ENCODE data around the gene RPLP2.

DNA sequence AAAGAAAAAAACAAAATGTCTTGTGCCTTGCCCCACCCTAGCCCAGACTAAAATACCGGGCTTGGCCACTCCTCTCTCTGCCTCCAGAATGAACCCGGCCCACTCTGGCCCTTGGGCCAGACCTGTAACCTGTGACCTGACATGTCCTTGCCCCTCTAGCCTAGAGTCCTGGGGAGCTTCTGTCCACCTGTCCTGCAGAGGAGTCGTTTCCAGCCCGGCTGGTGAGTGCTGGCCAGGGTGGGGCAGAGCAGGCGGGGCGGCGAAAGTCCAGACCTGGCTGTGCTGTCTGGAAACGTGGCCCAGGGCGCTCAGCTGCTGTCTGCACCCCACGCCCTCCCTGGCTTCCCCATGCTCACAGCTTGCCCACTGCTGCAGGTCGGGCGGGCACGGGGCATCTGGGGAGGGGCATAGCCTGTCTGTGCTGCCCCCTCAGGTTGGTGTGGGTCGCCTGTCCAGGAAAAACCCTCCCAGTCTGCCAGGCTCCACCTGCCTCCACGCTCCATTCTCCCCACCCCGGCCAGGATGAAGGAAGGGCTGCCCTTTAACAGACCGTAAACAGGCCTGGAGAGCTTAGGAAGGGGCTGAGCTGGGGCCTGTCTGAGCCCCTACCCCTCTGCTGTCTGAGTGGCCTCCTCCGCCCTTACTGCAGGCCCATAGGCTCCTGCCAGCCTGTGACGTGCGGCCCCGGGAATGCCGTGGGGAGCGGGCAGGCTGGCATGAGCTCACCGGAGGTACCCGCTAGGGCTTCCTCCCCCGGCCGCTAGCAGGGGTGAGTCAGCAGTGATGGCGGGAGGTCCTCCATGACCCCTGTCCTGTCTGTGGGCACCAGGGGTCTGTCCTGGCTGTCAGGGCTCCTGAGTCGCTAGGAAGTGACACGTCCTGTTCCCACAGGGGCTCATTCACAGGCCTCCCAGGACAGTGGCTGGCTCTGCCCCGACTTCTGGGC, 24.9 kb downstream of the RPLP2 start:
- TF ChIP-seq ZNF317 (CRISPR knock-in tag; IDR thresholded peaks at IDR 0.05; ENCODE audit: borderline replicate concordance, low read depth) (no peak), SMAD3 (CRISPR knock-in tag; IDR thresholded peaks at IDR 0.05; ENCODE audit: borderline replicate concordance) (no peak)
- TF ChIP-seq, protein P1, sequence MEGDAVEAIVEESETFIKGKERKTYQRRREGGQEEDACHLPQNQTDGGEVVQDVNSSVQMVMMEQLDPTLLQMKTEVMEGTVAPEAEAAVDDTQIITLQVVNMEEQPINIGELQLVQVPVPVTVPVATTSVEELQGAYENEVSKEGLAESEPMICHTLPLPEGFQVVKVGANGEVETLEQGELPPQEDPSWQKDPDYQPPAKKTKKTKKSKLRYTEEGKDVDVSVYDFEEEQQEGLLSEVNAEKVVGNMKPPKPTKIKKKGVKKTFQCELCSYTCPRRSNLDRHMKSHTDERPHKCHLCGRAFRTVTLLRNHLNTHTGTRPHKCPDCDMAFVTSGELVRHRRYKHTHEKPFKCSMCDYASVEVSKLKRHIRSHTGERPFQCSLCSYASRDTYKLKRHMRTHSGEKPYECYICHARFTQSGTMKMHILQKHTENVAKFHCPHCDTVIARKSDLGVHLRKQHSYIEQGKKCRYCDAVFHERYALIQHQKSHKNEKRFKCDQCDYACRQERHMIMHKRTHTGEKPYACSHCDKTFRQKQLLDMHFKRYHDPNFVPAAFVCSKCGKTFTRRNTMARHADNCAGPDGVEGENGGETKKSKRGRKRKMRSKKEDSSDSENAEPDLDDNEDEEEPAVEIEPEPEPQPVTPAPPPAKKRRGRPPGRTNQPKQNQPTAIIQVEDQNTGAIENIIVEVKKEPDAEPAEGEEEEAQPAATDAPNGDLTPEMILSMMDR (IDR thresholded peaks at IDR 0.05), result no peak
- TF ChIP-seq, protein P2, sequence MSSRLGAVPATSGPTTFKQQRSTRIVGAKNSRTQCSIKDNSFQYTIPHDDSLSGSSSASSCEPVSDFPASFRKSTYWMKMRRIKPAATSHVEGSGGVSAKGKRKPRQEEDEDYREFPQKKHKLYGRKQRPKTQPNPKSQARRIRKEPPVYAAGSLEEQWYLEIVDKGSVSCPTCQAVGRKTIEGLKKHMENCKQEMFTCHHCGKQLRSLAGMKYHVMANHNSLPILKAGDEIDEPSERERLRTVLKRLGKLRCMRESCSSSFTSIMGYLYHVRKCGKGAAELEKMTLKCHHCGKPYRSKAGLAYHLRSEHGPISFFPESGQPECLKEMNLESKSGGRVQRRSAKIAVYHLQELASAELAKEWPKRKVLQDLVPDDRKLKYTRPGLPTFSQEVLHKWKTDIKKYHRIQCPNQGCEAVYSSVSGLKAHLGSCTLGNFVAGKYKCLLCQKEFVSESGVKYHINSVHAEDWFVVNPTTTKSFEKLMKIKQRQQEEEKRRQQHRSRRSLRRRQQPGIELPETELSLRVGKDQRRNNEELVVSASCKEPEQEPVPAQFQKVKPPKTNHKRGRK (CRISPR knock-in tag; IDR thresholded peaks at IDR 0.05; ENCODE audit: borderline replicate concordance), result no peak
